GM06990 (cell line): ENCODE data around the gene AFF3.

ENCODE experiments used
- DNase-seq: peaks from one replicate; pipeline ENCODE4 v3.0.0-alpha.2; 2011; ENCODE audit not compliant: insufficient read length; ENCODE audit errors: extremely low read depth
- H3K27me3 ChIP-seq: replicated peaks from 2 replicates; pipeline ENCODE4 v1.6.0; 2011; ENCODE audit warnings: low read length; ENCODE audit not compliant: control insufficient read depth, insufficient read depth
- H3K36me3 ChIP-seq: 2 replicates; pipeline ENCODE4 v1.5.1; 2011; ENCODE audit warnings: low read length; ENCODE audit not compliant: control insufficient read depth, insufficient read depth
- H3K4me3 ChIP-seq: replicated peaks from 2 replicates; pipeline ENCODE4 v1.5.1; 2011; ENCODE audit warnings: low read depth, mild to moderate bottlenecking, control low read depth, low read length
- CTCF ChIP-seq: IDR thresholded peaks from 2 replicates; pipeline ENCODE4 v1.5.1; 2011; ENCODE audit warnings: low read length, control low read depth, mild to moderate bottlenecking, inconsistent platforms; ENCODE audit not compliant: insufficient read depth, poor library complexity, severe bottlenecking

AFF3 gene

GRCh38 chr2:99619151-99619550, 523.2 kb downstream of the AFF3 start:
- no peak overlapping the region for H3K4me3 ChIP-seq
- H3K36me3 ChIP-seq = no peaks in the 10 kb centered on the region
- H3K27me3 ChIP-seq = no peaks in the 10 kb centered on the region; the same call in 1 of the 2 replicates
- no peak for TF ChIP-seq CTCF
- no peak for DNase-seq

GRCh38 chr2:99618579-99619097, 523.8 kb downstream of the AFF3 start:
- no peak for DNase-seq
- no peak overlapping the region for H3K4me3 ChIP-seq
- no peaks in the 10 kb centered on the region; the same call in 1 of the 2 replicates for H3K27me3 ChIP-seq
- TF ChIP-seq CTCF = no peak
- no peaks in the 10 kb centered on the region for H3K36me3 ChIP-seq

- DNase-seq = no peak
- Histone ChIP-seq H3K36me3 (no peaks in the 10 kb centered on the region), H3K27me3 (no peaks in the 10 kb centered on the region; the same call in 1 of the 2 replicates), H3K4me3 (no peak overlapping the region)
- no peak for TF ChIP-seq CTCF
Measured at GRCh38 chr2:99617811-99618210, 524.6 kb downstream of the AFF3 start.

GRCh38 chr2:99615247-99615771, 527.1 kb downstream of the AFF3 start:
- no peak for DNase-seq
- TF ChIP-seq CTCF = peak; percentile 26
- Histone ChIP-seq H3K27me3 (no peaks in the 10 kb centered on the region; the same call in none of the 2 replicates), H3K36me3 (no peaks in the 10 kb centered on the region), H3K4me3 (no peak overlapping the region)

- Histone ChIP-seq H3K27me3 (no peaks in the 10 kb centered on the region; the same call in 1 of the 2 replicates), H3K4me3 (no peak overlapping the region), H3K36me3 (no peaks in the 10 kb centered on the region)
- no peak for DNase-seq
- no peak for TF ChIP-seq CTCF
Measured at GRCh38 chr2:99613980-99614379, 528.4 kb downstream of the AFF3 start.

GRCh38 chr2:99611786-99612185, 530.6 kb downstream of the AFF3 start:
- Histone ChIP-seq H3K36me3 (no peaks in the 10 kb centered on the region), H3K27me3 (no peaks in the 10 kb centered on the region; the same call in 1 of the 2 replicates), H3K4me3 (no peak overlapping the region)
- no peak for TF ChIP-seq CTCF
- DNase-seq = no peak
